Cardiac fibroblast (primary cell): ENCODE results near the gene SLC25A25.

Experiments
- DNase-seq, 2 donors: peaks; one replicate each; pipeline versions ENCODE4 v3.0.0 to v3.0.0-alpha.2; 2010; ENCODE audit warnings: low read depth in 2 of 2
- H3K4me3 ChIP-seq, 2 donors: replicated peaks in 1 of 2; 1 replicate in 1 of 2; 2 replicates in 1 of 2; pipeline ENCODE4 v1.5.1; 2011; ENCODE audit warnings: low read depth in 2 of 2, low read length in 2 of 2, mild to moderate bottlenecking in 2 of 2, moderate library complexity in 1 of 2
- TF ChIP-seq, protein P1 (sequence below): IDR thresholded peaks from one replicate; pipeline ENCODE4 v1.5.1; 2011; ENCODE audit warnings: low read depth, mild to moderate bottlenecking, low read length, inconsistent platforms

SLC25A25 gene

DNA sequence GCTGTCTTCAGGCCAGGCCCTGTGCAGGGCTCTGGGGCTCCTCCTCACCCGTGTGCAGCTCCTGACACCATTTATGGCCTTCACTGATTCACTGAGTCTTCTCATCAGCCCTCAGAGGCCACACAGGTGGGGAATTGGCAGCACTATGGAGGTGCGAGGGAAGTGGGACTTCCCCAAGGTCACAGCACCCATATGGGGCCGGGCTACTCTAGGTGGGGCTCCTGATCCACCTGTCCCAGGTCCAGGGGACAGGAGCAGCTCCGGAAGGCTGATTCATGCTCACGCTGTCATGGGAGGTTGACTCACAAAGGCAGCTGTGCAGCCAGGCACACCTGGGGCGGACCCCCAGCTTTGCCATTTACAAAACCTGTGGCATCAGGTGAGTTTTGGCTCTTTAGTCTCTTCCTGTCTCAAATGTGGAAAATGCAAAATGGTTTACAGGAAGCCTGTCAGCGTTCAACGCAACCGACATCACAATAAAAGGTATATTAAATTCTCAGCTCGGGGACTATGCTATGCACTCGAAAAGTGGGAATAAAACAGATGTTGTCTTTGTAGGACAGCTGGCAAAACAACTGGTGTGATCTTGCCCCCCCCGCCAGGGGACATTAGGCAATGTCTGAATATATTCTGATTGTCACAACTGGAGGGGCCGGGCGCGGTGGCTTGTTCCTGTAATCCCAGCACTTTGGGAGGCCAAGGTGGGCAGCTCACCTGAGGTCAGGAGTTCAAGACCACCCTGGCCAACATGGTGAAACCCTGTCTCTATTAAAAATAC, 15.9 kb upstream of the SLC25A25 start:
- DNase-seq: no peak
- TF ChIP-seq, protein P1, sequence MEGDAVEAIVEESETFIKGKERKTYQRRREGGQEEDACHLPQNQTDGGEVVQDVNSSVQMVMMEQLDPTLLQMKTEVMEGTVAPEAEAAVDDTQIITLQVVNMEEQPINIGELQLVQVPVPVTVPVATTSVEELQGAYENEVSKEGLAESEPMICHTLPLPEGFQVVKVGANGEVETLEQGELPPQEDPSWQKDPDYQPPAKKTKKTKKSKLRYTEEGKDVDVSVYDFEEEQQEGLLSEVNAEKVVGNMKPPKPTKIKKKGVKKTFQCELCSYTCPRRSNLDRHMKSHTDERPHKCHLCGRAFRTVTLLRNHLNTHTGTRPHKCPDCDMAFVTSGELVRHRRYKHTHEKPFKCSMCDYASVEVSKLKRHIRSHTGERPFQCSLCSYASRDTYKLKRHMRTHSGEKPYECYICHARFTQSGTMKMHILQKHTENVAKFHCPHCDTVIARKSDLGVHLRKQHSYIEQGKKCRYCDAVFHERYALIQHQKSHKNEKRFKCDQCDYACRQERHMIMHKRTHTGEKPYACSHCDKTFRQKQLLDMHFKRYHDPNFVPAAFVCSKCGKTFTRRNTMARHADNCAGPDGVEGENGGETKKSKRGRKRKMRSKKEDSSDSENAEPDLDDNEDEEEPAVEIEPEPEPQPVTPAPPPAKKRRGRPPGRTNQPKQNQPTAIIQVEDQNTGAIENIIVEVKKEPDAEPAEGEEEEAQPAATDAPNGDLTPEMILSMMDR: no peak
- no peak overlapping the region for H3K4me3 ChIP-seq

DNA sequence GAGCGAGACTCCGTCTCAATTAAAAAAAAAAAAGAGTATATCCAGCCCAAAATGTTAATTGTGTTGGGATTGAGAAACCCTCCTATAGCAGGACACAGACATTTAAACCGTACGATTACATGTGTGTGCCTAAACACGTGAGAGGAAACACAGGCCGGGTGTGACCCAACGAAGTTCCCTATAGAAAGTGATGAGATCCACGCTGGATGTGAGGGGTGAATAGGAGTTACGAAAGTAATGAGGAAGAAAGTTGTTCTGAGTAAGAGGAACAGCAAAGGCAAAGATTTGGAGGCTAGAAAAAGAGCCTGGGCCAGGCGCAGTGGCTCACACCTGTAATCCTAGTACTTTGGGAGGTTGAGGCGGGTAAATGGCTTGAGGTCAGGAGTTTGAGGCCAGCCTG, 14.5 kb upstream of the SLC25A25 start:
- no peak overlapping the region for H3K4me3 ChIP-seq
- no peak for DNase-seq
- TF ChIP-seq, protein P1: no peak

DNA sequence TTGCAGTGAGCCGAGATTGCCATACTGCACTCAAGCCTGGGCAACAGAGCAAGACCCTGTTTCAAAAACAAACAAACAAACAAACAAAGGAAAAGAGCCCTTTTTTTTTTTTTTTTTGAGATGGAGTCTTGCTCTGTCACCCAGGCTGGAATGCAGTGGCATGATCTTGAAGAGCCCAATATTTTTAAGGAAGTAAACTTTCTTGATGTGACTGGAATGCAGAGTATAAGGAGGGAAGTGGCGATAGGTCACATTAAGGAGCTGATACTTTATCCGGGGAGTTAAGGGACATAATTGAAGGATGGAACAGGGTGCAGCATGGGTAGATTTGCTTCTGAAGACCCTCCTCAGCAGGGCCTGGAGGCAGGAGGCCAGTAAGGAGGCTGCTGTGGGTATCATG, 13.9 kb upstream of the SLC25A25 start:
- no peak for DNase-seq
- TF ChIP-seq, protein P1: no peak

DNA sequence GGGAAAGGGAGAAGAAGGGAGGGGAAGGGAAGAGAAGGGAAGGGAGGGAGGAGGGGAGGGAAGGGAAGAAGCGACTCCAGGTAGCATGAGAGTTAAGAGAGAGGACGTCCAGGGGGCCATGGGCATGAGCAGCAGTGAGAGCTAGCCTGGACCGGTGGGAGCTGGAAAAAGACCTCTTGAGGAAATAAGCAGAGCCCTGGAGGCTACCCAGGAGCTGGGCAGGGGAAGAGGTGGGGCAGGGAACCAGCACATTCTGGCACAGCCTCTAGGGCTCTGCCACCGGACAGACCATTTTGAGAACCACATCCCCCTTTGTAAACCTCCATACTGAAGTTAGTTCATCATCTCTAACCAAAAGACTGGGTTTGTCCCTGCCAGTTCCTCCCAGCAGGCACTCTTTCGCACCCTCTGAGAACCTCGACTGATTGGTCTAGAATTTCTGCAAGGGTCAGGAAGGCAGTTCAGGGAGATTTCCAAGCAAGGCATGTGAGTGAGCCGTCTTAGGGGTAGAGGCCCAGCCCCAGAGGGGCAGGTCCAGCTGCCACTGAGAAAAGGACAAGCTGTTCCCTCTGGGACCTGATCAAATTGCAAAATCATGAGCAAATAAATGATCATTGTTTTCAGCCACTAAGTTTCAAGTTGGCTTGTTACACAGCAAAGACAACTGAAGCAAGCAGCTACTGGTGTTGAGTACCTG, 12.5 kb upstream of the SLC25A25 start:
- H3K4me3 ChIP-seq: no peak overlapping the region
- TF ChIP-seq, protein P1: no peak
- peak; percentile 41 to 71 for DNase-seq

More for the DNA sequence above, 13.9 kb upstream of the SLC25A25 start:
- H3K4me3 ChIP-seq: no peak overlapping the region

DNA sequence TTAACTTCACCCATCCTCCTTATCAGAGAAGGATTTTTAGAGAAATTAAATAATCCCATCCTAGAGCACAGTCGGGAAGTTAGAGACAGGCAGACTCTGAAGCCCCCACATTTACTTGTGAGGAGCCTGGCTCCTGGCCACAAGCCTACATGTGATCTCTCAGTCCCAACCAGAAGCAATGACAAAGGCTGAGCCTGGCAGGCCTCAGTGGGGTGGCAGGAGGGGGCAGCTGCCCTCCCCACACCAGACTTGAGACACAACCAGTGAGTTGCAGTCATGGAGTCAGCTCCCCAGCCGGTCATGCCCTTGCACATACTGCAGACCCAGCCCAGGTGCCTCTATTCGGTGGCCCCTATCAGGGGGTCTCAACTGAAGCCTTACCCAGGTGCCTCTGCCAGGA, 11.9 kb upstream of the SLC25A25 start:
- H3K4me3 ChIP-seq: no peak overlapping the region
- DNase-seq: no peak
- TF ChIP-seq, protein P1: no peak

DNA sequence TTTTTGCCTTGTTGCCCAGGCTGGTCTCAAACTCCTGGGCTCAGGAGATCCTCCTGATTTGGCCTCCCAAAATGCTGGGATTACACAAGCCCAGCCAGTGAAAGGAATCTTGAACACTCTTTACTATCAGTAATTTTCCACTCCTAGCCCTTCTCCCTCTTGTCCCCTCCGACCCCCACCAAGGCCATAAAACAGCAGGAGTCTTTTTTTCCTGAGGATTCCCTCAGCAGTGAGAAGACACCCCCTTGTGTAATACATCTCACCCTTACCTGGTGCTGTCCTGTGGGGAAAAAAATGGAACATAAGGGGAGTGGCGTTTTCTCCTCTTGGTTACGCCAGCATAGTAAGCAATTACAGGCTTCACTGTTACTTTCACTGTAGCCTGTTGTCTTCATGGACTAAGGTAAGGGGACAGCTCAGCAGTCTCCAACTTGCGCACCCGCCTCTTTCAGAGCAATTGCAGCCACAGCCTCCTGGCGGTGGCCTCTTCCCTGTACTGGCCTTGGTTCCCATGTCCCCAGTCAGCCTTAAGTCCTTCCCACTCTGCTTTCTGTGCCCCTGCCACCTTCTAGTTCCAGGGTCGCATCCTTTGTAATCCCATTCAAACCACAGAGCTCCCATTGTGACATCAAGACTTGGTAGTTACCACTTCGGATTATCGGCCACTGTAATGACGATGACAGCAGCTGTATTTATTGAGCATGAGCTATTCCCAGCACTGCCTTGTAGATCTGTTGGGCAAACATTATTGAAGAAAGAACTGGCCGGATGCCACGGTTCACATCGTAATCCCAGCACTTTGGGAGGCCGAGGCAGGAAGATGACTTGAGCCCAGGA, 10.9 kb upstream of the SLC25A25 start:
- TF ChIP-seq, protein P1: no peak
- DNase-seq: no peak
- H3K4me3 ChIP-seq: no peak overlapping the region
